OCI-LY1 (cell line): ENCODE results near the gene TBC1D10A.

Source experiments
- CTCF ChIP-seq: fragments of 200-600 bp; sonication (generic), shearing (Covaris generic); IDR thresholded peaks from 2 replicates; pipeline ENCODE4 v1.5.1; 2017; ENCODE audit warnings: mild to moderate bottlenecking, antibody characterized with exemption, low read length, moderate library complexity, mixed read lengths
- EZH2 ChIP-seq: fragments of 200-600 bp; sonication (generic), shearing (Covaris generic); IDR thresholded peaks from 2 replicates; pipeline ENCODE4 v1.8.0; 2017; ENCODE audit warnings: borderline replicate concordance, mixed run types, mild to moderate bottlenecking, antibody characterized with exemption, low read length, moderate library complexity, mixed read lengths

DNA sequence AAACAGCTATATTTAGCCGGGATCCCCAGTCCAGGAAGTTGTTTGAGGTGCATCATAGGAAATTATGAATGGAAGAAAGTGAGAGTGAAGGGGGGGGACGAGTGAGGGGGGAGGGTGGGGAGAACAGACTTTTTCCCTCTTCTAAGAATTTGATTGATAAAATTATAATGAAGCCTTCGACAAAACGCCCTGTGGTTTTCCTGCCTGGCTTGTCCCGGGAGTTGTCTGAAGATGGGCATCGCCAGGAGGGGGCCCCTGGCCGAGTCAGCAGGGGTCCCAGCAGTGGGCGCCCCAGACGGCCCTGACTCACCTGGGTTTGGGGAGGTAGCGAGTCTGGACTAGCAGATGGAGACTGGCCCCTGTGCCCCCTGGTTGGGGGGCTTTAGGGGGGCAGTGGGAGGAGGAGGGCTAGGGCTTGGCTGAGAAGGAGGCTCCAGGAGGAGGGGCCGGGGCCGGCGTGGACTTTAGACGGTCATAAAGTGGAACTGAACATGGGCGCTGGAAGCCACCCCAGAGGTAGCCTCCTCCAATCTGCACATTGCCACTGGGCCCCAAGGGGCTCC, 79.8 kb downstream of the TBC1D10A start:
- TF ChIP-seq CTCF = no peak
- no peak for TF ChIP-seq EZH2
